Upper lobe of left lung (tissue), 4 donors: Measurements from ENCODE around the gene SLC24A1.

ENCODE experiments used
- EP300 ChIP-seq, 4 donors: sonication (generic); formaldehyde crosslinking; IDR thresholded peaks; one replicate each; pipeline ENCODE4 v1.5.1; 2017; ENCODE audit warnings: antibody characterized with exemption in 4 of 4, control low read depth in 2 of 4
- POLR2A ChIP-seq, 4 donors: fragments of 450-650 bp; IDR thresholded peaks; one replicate each; pipeline ENCODE4 v1.5.1; 2016 to 2017; ENCODE audit warnings: antibody characterized with exemption in 4 of 4, mild to moderate bottlenecking in 2 of 4
- POLR2AphosphoS5 ChIP-seq, 2 donors: sonication (generic); formaldehyde crosslinking; IDR thresholded peaks; one replicate each; pipeline ENCODE4 v1.5.1; 2017; ENCODE audit warnings: antibody characterized with exemption in 2 of 2
- TF ChIP-seq, protein P1 (sequence below), 6 experiments: fragments of 450-650 bp in 4 of 6; fragments of 200-600 bp in 2 of 6; sonication (generic) in 2 of 6; IDR thresholded peaks; one replicate each; pipeline ENCODE4 v1.5.1; 2016 to 2019; ENCODE audit warnings: antibody characterized with exemption in 6 of 6

DNA sequence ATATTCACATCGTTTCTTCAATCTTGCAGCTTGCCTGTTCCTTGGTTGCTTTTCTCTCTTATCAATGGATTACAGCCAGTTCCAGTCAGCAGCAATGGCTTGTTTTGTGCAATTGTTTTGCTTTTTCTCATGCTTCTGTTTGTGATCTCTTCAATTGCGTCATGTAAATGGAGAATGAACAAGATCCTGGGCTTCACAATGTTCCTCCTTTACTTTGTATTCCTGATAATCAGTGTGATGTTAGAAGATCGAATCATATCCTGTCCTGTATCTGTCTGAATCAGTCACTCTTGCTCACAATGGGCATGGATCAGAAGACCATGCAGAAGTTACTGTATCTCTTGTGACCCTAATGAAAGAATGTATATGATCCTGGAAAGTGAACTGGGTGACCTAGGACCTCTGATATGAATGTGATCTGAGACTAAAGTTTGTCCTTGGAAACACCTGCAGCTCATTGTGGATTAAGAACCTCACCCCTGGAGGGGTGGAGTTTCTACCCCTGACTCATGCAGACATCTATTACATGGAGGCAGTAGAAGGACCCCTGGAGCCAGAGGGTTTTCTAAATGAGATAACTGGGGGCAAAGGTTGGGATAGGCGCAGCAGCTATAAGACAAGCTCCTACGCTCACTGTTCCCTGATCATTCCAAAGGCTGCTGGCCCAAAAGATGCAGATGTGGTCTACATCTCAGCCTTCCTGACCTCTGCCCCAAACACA, 32.2 kb downstream of the SLC24A1 start:
- TF ChIP-seq, protein P1, sequence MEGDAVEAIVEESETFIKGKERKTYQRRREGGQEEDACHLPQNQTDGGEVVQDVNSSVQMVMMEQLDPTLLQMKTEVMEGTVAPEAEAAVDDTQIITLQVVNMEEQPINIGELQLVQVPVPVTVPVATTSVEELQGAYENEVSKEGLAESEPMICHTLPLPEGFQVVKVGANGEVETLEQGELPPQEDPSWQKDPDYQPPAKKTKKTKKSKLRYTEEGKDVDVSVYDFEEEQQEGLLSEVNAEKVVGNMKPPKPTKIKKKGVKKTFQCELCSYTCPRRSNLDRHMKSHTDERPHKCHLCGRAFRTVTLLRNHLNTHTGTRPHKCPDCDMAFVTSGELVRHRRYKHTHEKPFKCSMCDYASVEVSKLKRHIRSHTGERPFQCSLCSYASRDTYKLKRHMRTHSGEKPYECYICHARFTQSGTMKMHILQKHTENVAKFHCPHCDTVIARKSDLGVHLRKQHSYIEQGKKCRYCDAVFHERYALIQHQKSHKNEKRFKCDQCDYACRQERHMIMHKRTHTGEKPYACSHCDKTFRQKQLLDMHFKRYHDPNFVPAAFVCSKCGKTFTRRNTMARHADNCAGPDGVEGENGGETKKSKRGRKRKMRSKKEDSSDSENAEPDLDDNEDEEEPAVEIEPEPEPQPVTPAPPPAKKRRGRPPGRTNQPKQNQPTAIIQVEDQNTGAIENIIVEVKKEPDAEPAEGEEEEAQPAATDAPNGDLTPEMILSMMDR (IDR thresholded peaks at IDR 0.05), result no peak
- TF ChIP-seq POLR2A (IDR thresholded peaks at IDR 0.05) (no peak), POLR2AphosphoS5 (IDR thresholded peaks at IDR 0.05) (no peak), EP300 (IDR thresholded peaks at IDR 0.05) (no peak)
